ENCODE measurements around the gene MSL2.
"Not testable (repeated sequence)": the region's sequence is repeated elsewhere in the genome, so short reads cannot be mapped to it uniquely, and the experiment has no call there.

MSL2 gene

GRCh38 chr3:136193278-136194054 lies 2.7 kb downstream of the MSL2 start:
- Histone ChIP-seq H3K4me1 (peaks cover 37% of the 10 kb centered on the region), H4K20me1 (peaks cover 71% of the 10 kb centered on the region), H3K36me3 (peaks cover 17% of the 10 kb centered on the region), H3K27me3 (no peaks in the 10 kb centered on the region), H3K27ac (peak overlapping the region; percentile 99), H3K9ac (peak overlapping the region; percentile 98), H3K4me3 (peak overlapping the region; percentile 95), H3K4me2 (peak overlapping the region; percentile 79), H3K9me3 (peaks cover 20% of the 10 kb centered on the region)
- TF ChIP-seq Cebpa-rat (IDR thresholded peaks at IDR 0.05) = no peak

GRCh38 chr3:136192831-136193230 lies 3.3 kb downstream of the MSL2 start:
- H3K9me3 ChIP-seq = peaks cover 24% of the 10 kb centered on the region
- H3K4me1 ChIP-seq = peaks cover 37% of the 10 kb centered on the region
- H4K20me1 ChIP-seq = peaks cover 78% of the 10 kb centered on the region
- no peak for TF ChIP-seq Cebpa-rat (IDR thresholded peaks at IDR 0.05)
- H3K27me3 ChIP-seq = no peaks in the 10 kb centered on the region
- peak overlapping the region; percentile 95 for H3K4me3 ChIP-seq
- H3K27ac ChIP-seq = 0 out of 2 replicates have a peak overlapping the region, but pooled peaks have one; percentile 4
- H3K9ac ChIP-seq = peak overlapping the region; percentile 98
- H3K4me2 ChIP-seq = peak overlapping the region; percentile 79
- H3K36me3 ChIP-seq = peaks cover 23% of the 10 kb centered on the region

GRCh38 chr3:136192195-136192594 lies 3.9 kb downstream of the MSL2 start:
- not testable (repeated sequence) for H3K27me3 ChIP-seq
- Histone ChIP-seq H3K4me1 (peaks cover 32% of the 10 kb centered on the region), H3K4me2 (peak overlapping the region; percentile 79), H3K27ac (0 out of 2 replicates have a peak overlapping the region, but pooled peaks have one; percentile 4), H3K9ac (peak overlapping the region; percentile 98), H3K4me3 (peak overlapping the region; percentile 95), H4K20me1 (peaks cover 84% of the 10 kb centered on the region), H3K36me3 (peaks cover 26% of the 10 kb centered on the region), H3K9me3 (peaks cover 29% of the 10 kb centered on the region)

GRCh38 chr3:136189859-136190617 lies 6.1 kb downstream of the MSL2 start:
- Histone ChIP-seq H3K27me3 (no peaks in the 10 kb centered on the region), H3K36me3 (peaks cover 34% of the 10 kb centered on the region), H3K4me2 (peak overlapping the region; percentile 79), H3K9ac (no peak overlapping the region), H3K27ac (no peak overlapping the region), H3K4me1 (peaks cover 29% of the 10 kb centered on the region), H3K9me3 (peaks cover 44% of the 10 kb centered on the region), H3K4me3 (no peak overlapping the region), H4K20me1 (peaks cover 100% of the 10 kb centered on the region)
- no peak for TF ChIP-seq Cebpa-rat (IDR thresholded peaks at IDR 0.05)

- Histone ChIP-seq H3K9me3 (peaks cover 53% of the 10 kb centered on the region), H3K36me3 (peaks cover 44% of the 10 kb centered on the region), H3K9ac (no peak overlapping the region), H3K4me1 (peaks cover 29% of the 10 kb centered on the region), H3K4me2 (peak overlapping the region; percentile 79; the same call in 1 of the 2 replicates), H3K27ac (no peak overlapping the region), H4K20me1 (peaks cover 100% of the 10 kb centered on the region), H3K4me3 (no peak overlapping the region), H3K27me3 (no peaks in the 10 kb centered on the region)
- no peak for TF ChIP-seq Cebpa-rat (IDR thresholded peaks at IDR 0.05)
These were observed 7.1 kb downstream of the MSL2 start for GRCh38 chr3:136189043-136189442.

DNA sequence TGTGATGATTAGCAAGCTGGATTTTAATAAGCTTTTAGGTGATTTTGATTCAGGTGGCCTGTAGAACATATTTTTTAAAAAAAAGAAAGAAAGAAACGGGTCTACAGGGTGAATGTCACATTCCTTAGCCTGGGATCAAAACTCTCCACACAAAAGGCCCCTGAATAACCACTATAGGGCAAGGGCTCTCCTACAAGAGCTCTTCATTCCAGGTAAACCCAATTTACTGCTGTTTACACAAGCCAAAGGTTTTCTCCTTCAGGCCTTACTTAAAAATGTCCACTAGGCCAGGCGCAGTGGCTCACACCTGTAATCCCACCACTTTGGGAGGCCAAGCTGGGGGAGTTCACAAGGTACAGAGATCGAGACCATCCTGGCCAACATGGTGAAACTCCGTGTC lies 8.3 kb downstream of the MSL2 start:
- Histone ChIP-seq H3K9ac (no peak overlapping the region), H3K4me1 (peaks cover 29% of the 10 kb centered on the region), H4K20me1 (peaks cover 100% of the 10 kb centered on the region)

GRCh38 chr3:136186846-136187245 lies 9.3 kb downstream of the MSL2 start:
- H3K4me2 ChIP-seq = no peak overlapping the region
- peaks cover 67% of the 10 kb centered on the region for H3K9me3 ChIP-seq
- no peak for TF ChIP-seq Cebpa-rat (IDR thresholded peaks at IDR 0.05)
- no peak overlapping the region for H3K9ac ChIP-seq
- H3K27ac ChIP-seq = no peak overlapping the region
- H4K20me1 ChIP-seq = peaks cover 100% of the 10 kb centered on the region
- H3K4me3 ChIP-seq = no peak overlapping the region
- H3K27me3 ChIP-seq = no peaks in the 10 kb centered on the region
- peaks cover 55% of the 10 kb centered on the region for H3K36me3 ChIP-seq
- peaks cover 23% of the 10 kb centered on the region for H3K4me1 ChIP-seq

More for the DNA sequence above, 8.3 kb downstream of the MSL2 start:
- peaks cover 59% of the 10 kb centered on the region for H3K9me3 ChIP-seq
- no peak overlapping the region for H3K27ac ChIP-seq
- no peaks in the 10 kb centered on the region for H3K27me3 ChIP-seq
- peak overlapping the region; percentile 22 for H3K4me2 ChIP-seq
- H3K4me3 ChIP-seq = no peak overlapping the region
- H3K36me3 ChIP-seq = peaks cover 47% of the 10 kb centered on the region
- no peak for TF ChIP-seq Cebpa-rat (IDR thresholded peaks at IDR 0.05)

- TF ChIP-seq Cebpa-rat (IDR thresholded peaks at IDR 0.05) = no peak
- Histone ChIP-seq H3K4me3 (no peak overlapping the region), H3K4me1 (peaks cover 18% of the 10 kb centered on the region), H4K20me1 (peaks cover 100% of the 10 kb centered on the region), H3K4me2 (no peak overlapping the region), H3K27ac (no peak overlapping the region), H3K27me3 (no peaks in the 10 kb centered on the region), H3K36me3 (peaks cover 55% of the 10 kb centered on the region), H3K9me3 (peaks cover 72% of the 10 kb centered on the region), H3K9ac (no peak overlapping the region)
These were observed 9.8 kb downstream of the MSL2 start for GRCh38 chr3:136186344-136186743.

DNA sequence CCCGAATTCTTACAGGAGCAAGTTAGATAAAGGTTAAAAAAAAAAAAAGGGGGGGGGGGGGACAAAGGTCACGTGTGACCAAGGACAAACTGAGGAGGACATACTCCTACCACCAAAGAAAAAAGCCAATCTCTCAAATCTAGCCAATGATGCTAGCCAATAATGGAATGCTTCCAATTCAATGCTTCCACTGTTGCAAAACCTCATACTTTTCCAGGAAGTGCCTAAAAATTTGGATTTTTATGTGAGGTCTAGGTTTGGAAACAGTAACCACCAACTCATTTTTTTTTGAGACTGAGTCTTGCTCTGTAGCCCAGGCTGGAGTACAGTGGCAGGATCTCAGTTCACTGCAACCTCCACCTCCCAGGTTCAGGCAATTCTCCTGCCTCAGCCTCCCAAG lies 11.4 kb downstream of the MSL2 start:
- peaks cover 66% of the 10 kb centered on the region for H3K9me3 ChIP-seq
- peaks cover 48% of the 10 kb centered on the region for H3K36me3 ChIP-seq
- peaks cover 99% of the 10 kb centered on the region for H4K20me1 ChIP-seq
- no peak overlapping the region for H3K27ac ChIP-seq
- no peak overlapping the region for H3K9ac ChIP-seq
- no peaks in the 10 kb centered on the region for H3K27me3 ChIP-seq
- no peak overlapping the region for H3K4me2 ChIP-seq
- no peak for TF ChIP-seq Cebpa-rat (IDR thresholded peaks at IDR 0.05)
- no peak overlapping the region for H3K4me3 ChIP-seq
- H3K4me1 ChIP-seq = 0 out of 2 replicates have a peak, but pooled peaks cover 9% of the 10 kb centered on the region

- Histone ChIP-seq H3K36me3 (peaks cover 30% of the 10 kb centered on the region), H3K27ac (no peak overlapping the region), H3K27me3 (no peaks in the 10 kb centered on the region), H3K4me1 (no peaks in the 10 kb centered on the region), H3K9me3 (peaks cover 45% of the 10 kb centered on the region), H3K9ac (no peak overlapping the region), H4K20me1 (peaks cover 99% of the 10 kb centered on the region), H3K4me3 (no peak overlapping the region), H3K4me2 (no peak overlapping the region)
- no peak for TF ChIP-seq Cebpa-rat (IDR thresholded peaks at IDR 0.05)
These were observed 14.4 kb downstream of the MSL2 start for GRCh38 chr3:136181741-136182140.
